Endothelial cell of umbilical vein (primary cell): ENCODE measurements around the gene SRRM2. TPM values are rescaled to one million over a fixed set of nuclear protein-coding genes. Genes with fewer than 3 reads are reported as not detected.

Source experiments
- BruUV-seq: library from RNA; stranded (reverse); fragments of 400-500 nt; replicated peaks from 2 replicates; lab custom pipeline; 2021; lab: Mats Ljungman, UMichigan
- CTCF ChIA-PET: fragments of 300-600, 350-600 bp; sonication (Branson Sonifier 250); formaldehyde crosslinking; loops from one replicate; lab custom pipeline; 2021; ENCODE audit warnings: antibody characterized with exemption, inconsistent platforms; lab: Charles Lee
- POLR2A ChIA-PET: fragments of 300-600, 350-600 bp; sonication (Branson Sonifier 250); formaldehyde crosslinking; loops from one replicate; lab custom pipeline; 2021; ENCODE audit warnings: antibody characterized with exemption, inconsistent platforms; lab: Charles Lee
- DNase-seq: peaks from one replicate; pipeline ENCODE4 v3.0.0-alpha.2; 2011; ENCODE audit warnings: low read depth, low spot score
- FAIRE-seq: peaks from 2 replicates; lab custom pipeline; 2011; peaks lifted over from hg19 to GRCh38; lab: Jason Lieb, UNC
- H2AFZ ChIP-seq: 2 replicates; pipeline ENCODE4 v1.6.0; 2012; ENCODE audit warnings: low read depth, low read length, control low read depth, inconsistent platforms
- H3K27ac ChIP-seq: 2 replicates; pipeline ENCODE4 v1.5.1; 2011; ENCODE audit warnings: low read depth, mild to moderate bottlenecking, control low read depth, low read length, moderate library complexity; ENCODE audit not compliant: insufficient read depth
- H3K27me3 ChIP-seq, 2 experiments: 2 replicates each; pipeline versions ENCODE4 v1.6.0 to v1.6.1; 2011; ENCODE audit warnings: low read length in 2 of 2, mixed read lengths in 1 of 2; ENCODE audit not compliant: control insufficient read depth in 2 of 2, insufficient read depth in 2 of 2
- H3K36me3 ChIP-seq, 2 experiments: 2 replicates in 1 of 2; 3 replicates in 1 of 2; pipeline ENCODE4 v1.5.1; 2011; ENCODE audit warnings: low read length in 2 of 2, mild to moderate bottlenecking in 1 of 2, moderate library complexity in 1 of 2; ENCODE audit not compliant: control insufficient read depth in 2 of 2, insufficient read depth in 2 of 2; ENCODE audit errors: extremely low read depth in 1 of 2
- H3K4me1 ChIP-seq: 3 replicates; pipeline ENCODE4 v1.5.1; 2011; ENCODE audit warnings: mild to moderate bottlenecking, low read length; ENCODE audit not compliant: control insufficient read depth, insufficient read depth; ENCODE audit errors: extremely low read depth
- H3K4me2 ChIP-seq: 2 replicates; pipeline ENCODE4 v1.6.1; 2011; ENCODE audit warnings: low read length, control low read depth, mixed read lengths; ENCODE audit not compliant: insufficient read depth
- H3K4me3 ChIP-seq, 3 experiments: fragments of 200-600 bp in 1 of 3; sonication (generic), shearing (Covaris generic) in 1 of 3; replicated peaks in 1 of 3; 2 replicates each; pipeline ENCODE4 v1.5.1; 2011 to 2016; ENCODE audit warnings: control low read depth in 3 of 3, low read length in 3 of 3, mild to moderate bottlenecking in 2 of 3, inconsistent platforms in 1 of 3, low read depth in 1 of 3, moderate library complexity in 1 of 3; ENCODE audit not compliant: insufficient read depth in 1 of 3
- H3K79me2 ChIP-seq: 2 replicates; pipeline ENCODE4 v1.6.0; 2012; ENCODE audit warnings: low read length, inconsistent platforms; ENCODE audit not compliant: control insufficient read depth, insufficient read depth
- H3K9ac ChIP-seq: replicated peaks from 2 replicates; pipeline ENCODE3; 2011; ENCODE audit warnings: low read length, control low read depth; ENCODE audit not compliant: insufficient read depth; ENCODE audit errors: extremely low read depth
- H3K9me1 ChIP-seq: replicated peaks from 3 replicates; pipeline ENCODE4 v1.6.0; 2011; ENCODE audit warnings: mild to moderate bottlenecking, low read length; ENCODE audit not compliant: control insufficient read depth, insufficient read depth; ENCODE audit errors: extremely low read depth
- H3K9me3 ChIP-seq: replicated peaks from 2 replicates; pipeline ENCODE4 v1.5.1; 2012; ENCODE audit warnings: low read length, inconsistent platforms; ENCODE audit not compliant: control insufficient read depth, insufficient read depth
- H4K20me1 ChIP-seq: replicated peaks from 2 replicates; pipeline ENCODE3; 2011; ENCODE audit warnings: mild to moderate bottlenecking, low read length; ENCODE audit not compliant: control insufficient read depth, insufficient read depth; ENCODE audit errors: extremely low read depth
- CTCF ChIP-seq, 2 donors: IDR thresholded peaks; 1 replicate in 1 of 2; 2 replicates in 1 of 2; pipeline ENCODE4 v1.5.1; 2011; ENCODE audit warnings: low read length in 2 of 2, mild to moderate bottlenecking in 2 of 2, moderate library complexity in 2 of 2, control low read depth in 1 of 2, inconsistent platforms in 1 of 2, low read depth in 1 of 2; ENCODE audit not compliant: insufficient read depth in 1 of 2; ENCODE audit errors: extremely low read depth in 1 of 2
- EZH2 ChIP-seq: IDR thresholded peaks from 2 replicates; pipeline ENCODE4 v1.6.1; 2012; ENCODE audit warnings: borderline replicate concordance, low read depth, mild to moderate bottlenecking, moderate library complexity, low read length, inconsistent platforms; ENCODE audit not compliant: severe bottlenecking
- FOS ChIP-seq: IDR thresholded peaks from 2 replicates; pipeline ENCODE4 v1.6.1; 2011; ENCODE audit warnings: mild to moderate bottlenecking, low read length, moderate library complexity, borderline replicate concordance; ENCODE audit not compliant: insufficient read depth
- GATA2 ChIP-seq: IDR thresholded peaks from 2 replicates; pipeline ENCODE4 v1.7.0; 2011; ENCODE audit warnings: low read depth, mild to moderate bottlenecking, moderate library complexity, mixed read lengths, low read length; ENCODE audit not compliant: insufficient read length, insufficient read depth
- JUN ChIP-seq: IDR thresholded peaks from 2 replicates; pipeline ENCODE4 v1.6.1; 2011; ENCODE audit warnings: borderline replicate concordance, low read depth; ENCODE audit not compliant: insufficient read length, insufficient read depth
- MAX ChIP-seq: IDR thresholded peaks from 2 replicates; pipeline ENCODE4 v1.6.1; 2011; ENCODE audit not compliant: insufficient read depth, insufficient read length
- MYC ChIP-seq: IDR thresholded peaks from one replicate; pipeline ENCODE4 v1.6.1; 2011; ENCODE audit warnings: mild to moderate bottlenecking, low read depth, low read length
- POLR2A ChIP-seq: IDR thresholded peaks from 2 replicates; pipeline ENCODE4 v1.6.1; 2012; ENCODE audit warnings: low read depth, mild to moderate bottlenecking, control low read depth, low read length
- POLR2AphosphoS5 ChIP-seq: IDR thresholded peaks from 2 replicates; pipeline ENCODE4 v1.6.1; 2012; ENCODE audit warnings: low read depth, mild to moderate bottlenecking, control low read depth, low read length, moderate library complexity; ENCODE audit not compliant: insufficient read depth
- dilution Hi-C: fragments of 300-500 bp; cut with MboI; formaldehyde crosslinking; loops from one replicate; pipeline ENCODE4 v1.15.0; 2019; ENCODE audit warnings: low sequenced_read_pairs; ENCODE audit not compliant: extremely low pct_ligation_motif_present
- intact Hi-C: fragments of 100-400 bp; cut with micrococcal nuclease; formaldehyde crosslinking; loops from one replicate; pipeline ENCODE4 v1.10.0; 2022
- polyA plus RNA-seq, 4 experiments: library from polyadenylated mRNA; depleted of rRNA in 3 of 4; stranded (reverse) in 3 of 4; unstranded in 1 of 4; fragments of >200 nt; gene quantifications; 2 replicates each; pipeline versions ENCODE4 v1.2.1 to v1.2.3, GENCODE V29; 2011 to 2012; ENCODE audit warnings: missing spikeins in 1 of 4
- total RNA-seq: library from RNA; stranded (reverse); gene quantifications from 2 replicates; pipeline ENCODE4 v1.2.3, GENCODE V29; 2021

Gene SRRM2
- total and polyA plus RNA-seq, 2 donors (not counting 3 experiments of a cell fraction or from before 2014, with no cell fraction given), result 270 to 483 TPM

- Histone ChIP-seq H3K9ac (no peak overlapping the region), H4K20me1 (no peaks in the 10 kb centered on the region), H3K4me1 (no peaks in the 10 kb centered on the region), H3K36me3 (no peaks in the 10 kb centered on the region), H2AFZ (no peak overlapping the region), H3K27ac (no peak overlapping the region), H3K4me3 (no peak overlapping the region), H3K4me2 (no peak overlapping the region), H3K9me1 (no peaks in the 10 kb centered on the region), H3K9me3 (no peaks in the 10 kb centered on the region), H3K27me3 (no peaks in the 10 kb centered on the region), H3K79me2 (no peaks in the 10 kb centered on the region)
- TF ChIP-seq FOS (no peak), MYC (no peak), CTCF (IDR thresholded peaks at IDR 0.05; ENCODE audit: extremely low read depth in 1 of 2, insufficient read depth in 1 of 2, low read depth in 1 of 2, low read length in 2 of 2) (no peak), GATA2 (no peak), POLR2A (no peak), EZH2 (no peak), MAX (no peak), POLR2AphosphoS5 (no peak), JUN (no peak)
- dilution Hi-C loops (no loop called here), intact Hi-C loops (no loop called here)
- no peak for FAIRE-seq
- BruUV-seq, result no TSS peak
- DNase-seq, result no peak
- POLR2A ChIA-PET, result no interaction called here
- CTCF ChIA-PET, result interaction anchor here (1.2 kb wide), 1 partner anchor 181 kb away, joined by 4 read pairs; no protein-coding TSS in a partner anchor
Observed at GRCh38 chr16:2745961-2746360, 6.5 kb upstream of the SRRM2 start.
